Astrocyte (in vitro differentiated cells and primary cell): ENCODE data around the gene FRMD4A.

Experiments used
- CTCF ChIP-seq: IDR thresholded peaks from 2 replicates; pipeline ENCODE4 v1.5.1; 2011; ENCODE audit warnings: low read depth, mild to moderate bottlenecking, inconsistent platforms, low read length, moderate library complexity; ENCODE audit not compliant: insufficient read depth
- EZH2 ChIP-seq: IDR thresholded peaks from 2 replicates; pipeline ENCODE4 v1.6.1; 2012; ENCODE audit warnings: mild to moderate bottlenecking, low read length, inconsistent platforms; ENCODE audit not compliant: insufficient read depth

GRCh38 chr10:13784067-13784466, 546.7 kb downstream of the FRMD4A start:
- no peak for TF ChIP-seq CTCF
- TF ChIP-seq EZH2 = no peak
